HepG2 (cell line): ENCODE results near the gene TOM1L1. TPM values are rescaled to one million over a fixed set of nuclear protein-coding genes. Genes with fewer than 3 reads are reported as not detected.

Source experiments
- FIP1L1 ChIP-seq: fragments of 200-400 bp; formaldehyde crosslinking; IDR thresholded peaks from 2 replicates; pipeline ENCODE4 v1.6.1; 2018; ENCODE audit warnings: low read depth, mild to moderate bottlenecking, low read length, moderate library complexity, borderline replicate concordance; ENCODE audit not compliant: insufficient read depth
- GATAD2A ChIP-seq: IDR thresholded peaks from 2 replicates; pipeline ENCODE4 v1.6.1; 2016
- MLLT10 ChIP-seq: sonication (generic); formaldehyde crosslinking; IDR thresholded peaks from 2 replicates; pipeline ENCODE4 v1.4.0; 2020; ENCODE audit warnings: missing genetic modification reagents
- NFAT5 ChIP-seq: sonication (generic); formaldehyde crosslinking; IDR thresholded peaks from 2 replicates; pipeline ENCODE4 v1.4.0; 2020; ENCODE audit warnings: missing genetic modification reagents
- NONO ChIP-seq, 2 experiments: fragments of 450-650 bp in 1 of 2; sonication (generic) in 1 of 2; formaldehyde crosslinking in 1 of 2; IDR thresholded peaks in 1 of 2; conservative IDR thresholded peaks in 1 of 2; 2 replicates each; pipeline versions ENCODE4 v1.6.1 to v1.8.0; 2017 to 2022; ENCODE audit warnings: mild to moderate bottlenecking in 1 of 2, missing genetic modification reagents in 1 of 2, moderate library complexity in 1 of 2
- NR3C1 ChIP-seq: sonication (generic); formaldehyde crosslinking; IDR thresholded peaks from 2 replicates; pipeline ENCODE4 v1.4.0; 2020; ENCODE audit warnings: missing genetic modification reagents
- PITX1 ChIP-seq: sonication (generic); formaldehyde crosslinking; IDR thresholded peaks from 2 replicates; pipeline ENCODE4 v1.5.1; 2020; ENCODE audit warnings: mild to moderate bottlenecking, missing genetic modification reagents
- PRDM15 ChIP-seq: sonication (generic); formaldehyde crosslinking; IDR thresholded peaks from 2 replicates; pipeline ENCODE4 v1.4.0; 2020; ENCODE audit warnings: missing genetic modification reagents
- ZNF382 ChIP-seq: sonication (generic); formaldehyde crosslinking; IDR thresholded peaks from 2 replicates; pipeline ENCODE4 v1.5.0; 2020; ENCODE audit warnings: missing genetic modification reagents, mild to moderate bottlenecking, borderline replicate concordance
- ZNF616 ChIP-seq: sonication (generic); formaldehyde crosslinking; IDR thresholded peaks from 2 replicates; pipeline ENCODE4 v1.5.0; 2020; ENCODE audit warnings: low read depth, mild to moderate bottlenecking, missing genetic modification reagents
- ZNF773 ChIP-seq: sonication (generic); formaldehyde crosslinking; IDR thresholded peaks from 2 replicates; pipeline ENCODE4 v1.4.0; 2020; ENCODE audit warnings: missing genetic modification reagents, borderline replicate concordance
- ZNF790 ChIP-seq: sonication (generic); formaldehyde crosslinking; IDR thresholded peaks from 2 replicates; pipeline ENCODE4 v1.8.0; 2022; ENCODE audit warnings: missing genetic modification reagents, mild to moderate bottlenecking, borderline replicate concordance
- ZSCAN20 ChIP-seq: sonication (generic); formaldehyde crosslinking; IDR thresholded peaks from 2 replicates; pipeline ENCODE4 v1.4.0; 2020; ENCODE audit warnings: missing genetic modification reagents, mild to moderate bottlenecking, borderline replicate concordance
- ZSCAN5A ChIP-seq: sonication (generic); formaldehyde crosslinking; IDR thresholded peaks from 2 replicates; pipeline ENCODE4 v1.8.0; 2022; ENCODE audit warnings: mild to moderate bottlenecking, missing genetic modification reagents, borderline replicate concordance
- polyA plus RNA-seq, 8 experiments: library from polyadenylated mRNA; depleted of rRNA in 3 of 8; stranded (reverse) in 7 of 8; unstranded in 1 of 8; fragments of >200 nt; fragmentation: Illumina TruSeq in 4 of 8; extraction: Trizol in 4 of 8; gene quantifications; 2 replicates each; pipeline versions ENCODE4 v1.2.1 to v1.2.3, GENCODE V29; 2011 to 2016; ENCODE audit warnings: low read depth in 4 of 8, missing spikeins in 1 of 8, mixed read lengths in 1 of 8; ENCODE audit not compliant: insufficient read depth in 1 of 8
- total RNA-seq, 5 experiments: library from RNA; depleted of rRNA; stranded (reverse); fragments of >200 nt; fragmentation: Illumina TruSeq; extraction: Trizol; gene quantifications; 2 replicates each; pipeline ENCODE4 v1.2.3, GENCODE V29; 2016; ENCODE audit warnings: low read depth in 1 of 5

Gene TOM1L1
- total and polyA plus RNA-seq, 2 of the 13 experiments (the other 11 are each of a cell fraction or from before 2014, with no cell fraction given): 45.3 to 51.3 TPM

GRCh38 chr17:54900457-54901229 is at the start of gene TOM1L1 (continued):
- TF ChIP-seq PRDM15 (CRISPR knock-in tag) (no peak), MLLT10 (CRISPR knock-in tag) (no peak), ZNF616 (no peak), ZNF790 (no peak), GATAD2A (CRISPR knock-in tag) (peak; percentile 57; the same call in 1 of the 2 replicates), NR3C1 (CRISPR knock-in tag) (no peak), FIP1L1 (no peak), NFAT5 (no peak), ZSCAN20 (CRISPR knock-in tag) (no peak; the same call in 1 of the 2 replicates), NONO (IDR thresholded peaks at IDR 0.05) (no peak), NONO (CRISPR knock-in tag; conservative IDR thresholded peaks at IDR 0.05) (peak; percentile 94), ZNF382 (CRISPR knock-in tag) (no peak), ZNF773 (no peak), PITX1 (no peak), ZSCAN5A (CRISPR knock-in tag) (peak; percentile 84; the same call in 1 of the 2 replicates)
